Stimulated activated CD8-positive, alpha-beta memory T cell treated with anti-CD3 and anti-CD28 coated beads, Interleukin-4, amount 100 ng/mL, for 4 hours (primary cell): Measurements from ENCODE around the gene THSD4.

Experiments used
- DNase-seq, 2 donors: peaks; one replicate each; pipeline ENCODE4 v3.0.0-alpha.2; 2020; ENCODE audit warnings: low read depth in 2 of 2, low spot score in 1 of 2

Gene THSD4

DNA sequence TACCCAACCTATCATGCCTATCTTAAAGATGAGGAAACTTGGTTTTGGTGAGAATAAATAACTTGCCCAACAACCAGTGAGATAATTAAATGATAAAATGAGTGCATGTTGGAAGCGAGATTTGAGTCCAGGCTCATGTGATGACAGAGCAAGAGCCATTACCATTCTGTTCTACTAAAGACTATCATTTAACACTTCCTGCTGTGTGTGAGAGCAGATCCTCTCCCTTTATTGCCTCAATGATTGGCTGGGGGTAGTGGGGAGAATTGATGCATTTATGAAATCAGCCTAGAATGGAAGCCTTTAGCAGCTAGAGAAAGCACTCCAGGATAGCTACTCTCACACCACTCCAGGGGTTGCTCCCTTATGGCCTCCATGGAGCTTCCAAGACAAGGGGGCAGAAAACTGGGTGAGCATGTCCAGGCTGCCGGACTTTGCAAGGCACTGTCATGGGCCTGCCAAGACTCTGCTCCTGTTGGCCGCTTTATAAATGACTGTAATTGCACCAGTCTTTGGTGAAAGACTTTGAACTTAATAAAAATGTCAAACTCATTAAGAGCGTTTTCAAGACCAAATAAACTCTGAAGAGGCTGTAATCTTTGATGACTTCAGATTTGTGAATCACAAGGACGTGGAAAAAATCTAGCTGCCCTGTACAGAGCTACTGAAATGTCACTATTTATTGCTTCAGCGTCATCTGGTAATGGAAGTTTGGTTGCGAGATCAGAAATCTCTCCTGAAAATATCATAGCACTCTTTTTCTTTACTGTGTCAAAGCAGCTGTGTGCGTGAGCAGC lies 486.0 kb downstream of the THSD4 start:
- no peak for DNase-seq

DNA sequence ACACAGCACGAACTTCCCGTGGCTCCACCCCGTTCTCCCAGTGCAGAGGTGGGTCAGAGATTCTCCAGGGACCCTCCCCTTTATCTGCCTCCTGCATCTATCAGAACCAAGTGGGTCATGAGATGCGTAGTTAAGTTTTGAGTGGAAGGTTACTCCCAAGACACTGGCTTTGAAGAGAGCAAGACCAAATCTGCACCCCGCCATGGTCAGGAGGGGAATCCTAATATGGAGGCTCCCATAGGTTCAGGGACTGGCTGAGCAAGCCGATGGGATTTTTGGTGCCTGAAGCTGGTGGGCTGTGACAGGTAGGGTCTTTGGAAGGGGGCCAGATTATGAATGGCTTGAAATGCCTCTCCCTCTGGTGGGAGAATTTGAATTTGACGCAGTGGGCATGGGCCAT lies 488.1 kb downstream of the THSD4 start:
- DNase-seq, result no peak

DNA sequence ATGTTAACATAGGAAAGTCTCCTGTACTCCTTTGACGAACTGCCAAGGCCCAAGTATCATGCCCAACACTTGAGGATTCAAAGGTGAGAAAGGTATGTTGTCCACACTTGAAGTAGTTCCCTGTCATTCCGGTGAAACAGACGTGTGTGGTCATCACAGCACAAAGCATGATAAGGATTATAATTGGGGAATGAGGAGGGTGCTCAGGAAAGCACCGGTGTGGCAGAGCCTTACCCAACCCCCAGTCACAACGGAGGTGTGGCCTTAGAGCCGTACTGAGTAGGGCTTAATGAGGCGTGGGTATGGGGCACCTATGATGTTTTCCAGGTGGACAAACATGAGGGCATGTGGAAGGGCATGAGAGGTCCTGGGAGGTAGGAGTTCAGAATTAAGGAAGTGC lies 492.1 kb downstream of the THSD4 start:
- no peak for DNase-seq

DNA sequence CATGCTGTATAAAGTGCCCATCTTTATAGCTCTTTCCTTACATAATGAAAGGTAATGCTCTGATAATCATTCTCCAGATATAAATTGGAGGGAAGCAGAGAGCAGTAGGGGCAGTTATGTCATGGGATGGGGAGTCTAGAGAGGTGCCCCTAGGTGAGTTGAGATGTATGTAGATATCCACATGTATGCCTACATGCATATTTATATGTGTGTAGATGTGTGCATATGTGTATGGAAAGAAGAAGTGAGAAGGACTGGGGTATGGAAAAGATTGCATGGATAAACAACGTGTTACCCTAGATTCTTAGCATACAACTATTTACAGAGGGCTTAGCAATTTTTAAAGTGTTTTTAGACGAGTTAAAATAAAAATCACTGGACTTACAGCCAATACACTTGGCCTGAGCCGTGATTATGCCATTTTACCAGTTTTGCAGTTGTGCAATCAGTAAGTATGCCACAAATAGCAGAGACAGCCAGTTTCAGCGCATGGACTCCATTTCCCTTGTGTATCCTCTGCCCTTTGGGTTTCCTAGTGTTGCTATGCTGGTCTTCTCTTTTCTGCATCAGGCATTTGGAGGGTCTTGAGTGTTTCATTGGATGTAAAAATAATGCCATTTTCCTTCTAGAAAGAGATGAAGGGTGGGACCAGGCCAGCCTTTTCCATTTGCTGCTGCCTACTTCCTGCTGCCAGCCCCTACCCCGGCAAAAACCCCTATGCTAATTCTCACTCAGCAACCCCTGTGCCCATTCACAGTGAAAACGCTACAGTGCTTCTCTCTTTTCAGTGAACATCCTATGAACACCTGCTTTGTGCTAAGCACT lies 495.7 kb downstream of the THSD4 start:
- DNase-seq, result no peak

DNA sequence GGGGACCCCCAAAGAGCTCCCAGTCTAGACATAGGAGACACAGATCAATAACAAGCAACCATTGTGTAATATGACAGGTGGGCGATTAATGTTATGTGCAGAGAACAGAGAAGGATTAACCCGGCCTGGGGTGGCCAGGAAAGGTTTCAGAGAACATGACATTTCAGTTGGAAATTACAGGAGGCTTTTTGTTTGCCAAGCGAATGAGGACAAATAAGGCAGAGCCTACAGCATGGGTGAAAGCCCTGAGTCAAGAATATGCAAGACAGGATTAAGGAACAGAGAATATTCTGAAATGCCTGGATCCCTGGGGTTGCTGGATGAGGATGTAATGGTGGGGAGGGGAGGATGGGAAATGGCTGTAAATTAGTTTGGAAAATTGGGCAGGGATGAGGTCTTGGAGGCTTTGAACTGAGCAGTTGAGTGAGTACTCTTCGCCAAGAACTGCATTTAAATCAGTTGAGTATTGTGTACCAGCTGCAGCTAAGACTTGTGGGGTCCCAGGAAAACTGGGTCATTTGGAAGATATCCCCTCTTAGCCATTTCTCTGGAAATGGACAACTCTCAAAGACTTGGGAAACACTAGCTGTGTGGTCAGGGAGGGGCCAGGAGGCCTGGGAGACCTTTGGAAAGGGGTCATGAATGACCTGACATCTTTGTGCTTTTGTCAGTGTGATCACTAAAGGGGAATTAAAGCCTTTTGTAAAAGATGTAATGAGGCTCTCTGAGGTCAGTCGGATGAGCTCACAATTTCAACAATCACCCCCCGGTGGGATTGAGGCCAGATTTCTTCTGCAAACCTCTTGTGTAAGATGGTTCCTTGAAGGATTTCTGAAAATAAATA lies 496.5 kb downstream of the THSD4 start:
- DNase-seq, result no peak

DNA sequence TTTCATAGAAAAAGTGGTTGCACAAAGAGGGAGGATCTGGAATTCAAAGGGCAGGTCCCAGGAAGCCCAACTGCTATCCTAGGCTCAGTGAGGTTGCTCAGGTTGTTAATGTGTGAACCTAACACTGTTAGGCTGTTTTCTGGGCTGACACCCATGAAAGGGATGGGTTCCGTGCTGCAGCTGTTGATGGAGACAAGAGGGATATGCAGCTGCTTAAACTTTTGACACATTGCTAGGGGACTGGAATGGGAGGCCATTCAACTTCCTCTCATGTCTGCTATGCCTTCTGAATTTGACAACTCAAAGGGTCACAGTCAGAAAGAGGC lies 497.1 kb downstream of the THSD4 start:
- DNase-seq, result no peak

DNA sequence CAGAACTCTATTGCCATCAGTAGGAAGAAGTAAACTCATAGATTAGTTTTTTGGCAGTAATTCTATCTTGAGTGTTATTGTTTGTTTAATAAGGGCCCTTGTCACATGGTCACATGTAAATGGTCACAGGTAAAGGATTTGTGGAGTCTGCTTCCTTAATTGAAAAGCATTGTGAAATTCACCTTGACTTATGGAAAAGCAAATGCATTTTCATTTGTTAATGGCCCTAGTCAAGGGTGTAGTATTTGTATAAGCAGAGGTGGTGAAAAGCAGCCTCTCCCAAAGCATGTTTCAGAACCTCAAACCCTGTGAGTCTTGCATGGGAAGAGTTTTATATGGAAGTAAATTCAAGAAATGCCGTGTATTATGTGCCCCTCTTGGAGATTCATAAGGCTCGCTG lies 497.6 kb downstream of the THSD4 start:
- no peak for DNase-seq

DNA sequence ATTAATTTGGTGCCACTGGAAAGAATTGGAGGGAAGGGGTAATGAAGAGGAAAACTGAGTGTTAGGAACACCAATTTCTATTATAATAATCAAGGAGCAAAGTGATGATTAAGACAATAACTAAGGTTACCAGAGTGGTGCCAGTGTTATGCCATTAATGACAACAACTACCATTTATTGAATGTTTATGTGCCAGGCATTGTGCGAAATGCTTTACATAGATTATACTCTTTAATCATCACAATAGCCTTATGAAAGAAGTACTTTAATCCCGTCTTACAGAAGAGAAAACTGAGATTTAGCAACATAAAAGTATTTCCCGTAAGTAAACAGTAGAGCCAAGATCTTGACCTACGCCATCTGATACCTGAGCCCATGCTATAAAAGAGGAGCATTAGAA lies 507.8 kb downstream of the THSD4 start:
- DNase-seq, result no peak

DNA sequence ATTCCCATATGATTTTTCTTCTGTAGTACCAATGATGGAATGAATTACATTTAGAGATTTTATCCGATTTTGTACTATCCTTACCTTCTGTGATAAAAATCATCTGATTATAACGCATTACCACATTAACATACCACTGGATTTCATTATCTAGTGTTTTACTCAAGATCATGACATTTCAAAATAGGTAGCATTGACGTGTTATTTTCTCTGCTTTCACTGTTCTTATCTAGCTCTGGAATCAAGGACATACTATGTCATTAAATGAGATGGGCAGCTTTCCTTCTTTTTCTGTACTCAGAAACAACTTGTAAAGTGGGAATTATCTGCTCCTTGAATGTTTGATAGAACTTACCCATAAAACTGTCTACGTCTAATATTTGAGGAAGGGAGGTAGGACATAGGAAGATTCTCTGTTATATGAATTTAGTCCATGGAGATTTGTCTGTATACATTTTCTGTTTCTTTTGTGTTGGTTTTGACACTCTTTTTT lies 511.4 kb downstream of the THSD4 start:
- no peak for DNase-seq

DNA sequence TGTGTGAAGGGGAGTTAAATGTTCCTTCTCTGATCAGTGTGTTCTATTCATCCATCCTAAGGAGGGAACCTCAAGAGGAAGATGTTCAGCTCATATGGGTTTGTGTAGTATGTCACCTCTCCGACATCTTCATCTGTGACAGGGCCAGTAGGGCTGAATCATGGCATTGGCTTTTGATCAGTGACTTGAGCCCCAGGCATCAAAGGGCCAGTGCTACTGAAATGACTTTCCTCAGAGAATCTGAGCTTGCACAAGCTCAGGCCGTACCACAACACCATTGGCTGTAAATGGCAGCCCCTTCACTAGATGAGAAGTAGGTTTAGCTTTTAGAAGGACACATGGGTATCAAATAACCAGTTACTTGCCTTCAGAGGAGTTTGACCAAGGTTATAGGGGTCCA lies 511.9 kb downstream of the THSD4 start:
- no peak for DNase-seq

DNA sequence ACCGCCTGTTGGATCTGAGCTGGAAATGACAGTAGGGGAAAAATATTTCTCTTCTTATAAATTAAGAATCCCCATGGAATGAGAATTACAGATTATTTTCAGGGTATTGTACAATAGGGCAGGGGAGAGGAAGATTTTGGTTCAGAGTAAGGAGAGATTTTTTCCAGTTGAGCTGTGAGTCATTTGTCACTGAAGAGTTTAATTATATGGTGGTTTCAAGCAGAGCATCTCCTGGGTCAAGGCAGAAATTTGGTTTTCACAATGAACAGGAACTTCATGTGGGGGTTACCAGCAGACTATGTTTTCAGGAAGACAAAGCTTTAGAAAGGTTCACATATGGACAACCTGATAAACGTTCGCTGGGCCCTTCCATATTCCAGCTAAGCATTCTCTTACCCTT lies 512.3 kb downstream of the THSD4 start:
- DNase-seq, result no peak

DNA sequence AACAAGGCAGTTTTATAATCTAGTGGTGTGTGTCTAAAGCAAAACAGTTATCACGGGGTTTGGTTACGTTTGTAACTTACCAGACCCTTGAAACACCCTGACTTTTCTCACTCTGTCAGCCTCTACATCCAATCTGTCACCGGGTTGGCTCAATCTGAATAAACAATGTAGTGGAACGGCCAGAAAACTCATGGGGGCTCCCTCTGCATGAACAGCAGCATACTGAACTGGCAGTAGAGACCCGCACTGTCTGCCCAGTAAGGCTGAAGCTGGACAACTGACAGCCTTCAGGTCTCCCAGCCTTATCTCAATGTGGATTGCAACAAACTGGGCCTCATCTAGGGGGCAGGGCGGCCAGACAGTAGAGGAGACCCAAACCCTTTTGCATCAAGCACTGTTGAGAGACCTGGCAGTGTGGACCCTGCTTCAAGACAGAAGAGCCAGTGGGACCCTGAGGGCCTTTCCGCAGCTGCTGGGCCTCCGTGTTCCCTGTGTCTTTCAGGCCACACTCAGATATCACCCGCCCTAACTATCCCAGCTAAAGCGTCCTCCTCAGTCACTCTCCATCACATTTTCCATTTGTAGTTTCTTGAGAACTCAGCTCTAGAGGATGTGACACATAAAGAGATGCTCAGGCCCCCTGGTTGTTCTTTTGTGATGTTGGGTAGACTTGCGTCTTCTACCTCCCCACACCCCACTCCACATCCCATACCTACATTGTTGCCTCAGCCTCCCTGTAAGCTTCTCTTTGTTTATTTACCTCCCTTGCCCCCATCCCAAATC lies 513.9 kb downstream of the THSD4 start:
- DNase-seq, result no peak

DNA sequence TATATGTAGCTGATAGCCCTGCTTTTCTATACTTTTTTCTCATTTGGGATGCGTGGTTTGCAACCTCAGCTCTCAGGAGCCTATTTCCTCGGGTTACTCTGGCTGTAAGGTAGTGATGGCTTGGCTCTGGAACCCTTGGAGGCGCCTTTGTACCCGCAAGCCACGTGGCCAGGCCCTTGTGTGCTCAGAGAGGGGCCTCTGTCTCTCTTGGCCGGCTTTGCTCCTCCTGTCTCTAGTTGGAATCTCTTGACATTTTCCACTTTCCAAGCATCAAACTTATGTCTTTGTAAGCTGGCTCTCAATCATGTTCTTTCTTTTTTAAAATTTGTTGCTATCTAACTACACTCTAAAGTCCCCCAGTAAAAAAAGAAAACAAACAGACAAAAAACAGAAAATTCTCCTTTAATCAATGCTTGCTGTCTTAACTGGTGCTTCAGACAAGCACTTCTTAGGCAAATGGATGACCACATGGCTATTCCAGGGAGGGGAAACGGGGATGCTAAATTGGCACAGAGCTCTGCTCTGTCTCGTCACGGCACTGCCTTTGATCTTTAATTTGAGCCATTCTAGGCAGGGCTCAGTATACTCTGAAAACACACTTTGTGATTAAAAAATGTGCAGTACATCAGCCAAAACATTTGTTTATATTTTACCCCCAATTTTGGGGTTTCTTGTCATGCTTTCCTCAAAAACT lies 514.7 kb downstream of the THSD4 start:
- no peak for DNase-seq

DNA sequence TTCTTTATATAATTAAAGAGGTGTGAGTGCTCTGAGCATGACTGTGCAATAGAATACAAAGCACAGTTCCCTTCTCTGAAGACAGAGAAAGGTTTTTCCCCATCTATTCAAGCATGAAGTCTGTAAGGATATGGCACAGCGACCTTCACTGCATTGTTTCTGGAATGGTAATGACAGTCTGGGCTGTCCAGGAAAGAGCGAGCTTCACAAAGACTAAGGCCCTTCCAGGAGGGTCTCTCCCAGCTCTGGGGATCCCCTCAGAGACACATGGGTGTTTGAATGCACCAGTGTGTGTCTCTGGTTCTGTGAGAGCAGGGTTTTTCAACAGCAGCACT lies 515.2 kb downstream of the THSD4 start:
- DNase-seq, result no peak

DNA sequence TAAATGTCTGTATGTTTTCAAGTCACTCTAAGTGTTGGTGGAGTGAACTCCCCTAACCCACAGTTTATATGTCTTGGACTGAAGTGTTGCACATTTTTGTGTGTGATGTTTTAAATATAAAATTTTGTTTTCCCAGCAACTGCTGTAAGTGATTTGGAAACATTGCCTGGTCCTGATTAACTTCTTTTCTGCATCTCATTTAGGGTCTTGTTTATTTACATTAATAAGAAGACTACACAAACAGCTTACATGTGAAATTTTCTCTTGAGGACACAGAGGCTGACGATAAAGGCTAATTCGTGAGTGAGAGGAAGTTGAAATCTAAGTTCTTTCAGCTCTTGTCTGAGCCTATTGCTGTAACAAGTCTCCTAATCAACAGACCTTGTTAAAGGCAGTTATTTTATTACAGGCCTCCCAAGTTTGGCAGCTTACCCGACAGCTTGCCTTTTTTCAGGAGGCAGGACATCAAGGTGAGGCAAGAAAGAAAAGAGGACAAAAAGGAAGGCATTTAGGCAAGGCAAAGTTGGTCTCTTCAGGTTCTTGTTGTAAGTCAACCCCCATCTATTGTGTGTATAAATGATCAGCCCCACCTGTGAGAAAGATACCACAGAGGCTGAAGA lies 517.4 kb downstream of the THSD4 start:
- no peak for DNase-seq

DNA sequence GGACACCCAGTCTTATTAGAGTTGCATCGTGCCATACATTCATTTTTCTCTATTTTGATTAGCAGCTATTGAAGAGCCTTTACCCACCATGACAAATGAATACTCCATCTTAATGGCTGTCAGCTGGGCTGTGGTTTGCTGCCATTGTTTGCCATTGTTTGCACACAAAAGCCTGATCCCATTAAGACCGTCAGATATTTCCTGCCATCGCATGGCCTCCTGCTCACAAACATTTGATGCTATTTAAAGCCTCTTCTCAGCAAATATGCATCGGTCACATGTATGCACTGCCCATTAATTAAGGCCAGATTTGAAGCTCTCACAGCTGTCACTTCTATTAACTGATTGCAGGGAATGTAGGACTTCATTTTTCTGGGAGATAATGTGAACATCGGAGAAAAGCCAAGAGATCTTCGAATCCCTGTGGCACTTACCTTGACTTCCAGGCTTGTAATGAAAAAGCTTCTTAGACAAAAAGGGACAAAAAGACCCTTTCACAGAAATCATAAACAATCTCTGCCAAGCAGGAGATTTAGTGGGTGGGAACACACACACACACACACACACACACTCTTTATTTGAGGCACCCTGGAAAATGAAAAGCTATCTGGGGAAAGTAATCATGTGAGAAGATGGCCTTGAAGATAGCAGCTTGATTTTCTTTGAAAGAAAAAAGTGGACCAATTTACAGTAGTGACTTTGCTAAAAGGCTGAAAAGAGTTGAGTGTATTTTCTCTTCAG lies 519.7 kb downstream of the THSD4 start:
- DNase-seq, result no peak

DNA sequence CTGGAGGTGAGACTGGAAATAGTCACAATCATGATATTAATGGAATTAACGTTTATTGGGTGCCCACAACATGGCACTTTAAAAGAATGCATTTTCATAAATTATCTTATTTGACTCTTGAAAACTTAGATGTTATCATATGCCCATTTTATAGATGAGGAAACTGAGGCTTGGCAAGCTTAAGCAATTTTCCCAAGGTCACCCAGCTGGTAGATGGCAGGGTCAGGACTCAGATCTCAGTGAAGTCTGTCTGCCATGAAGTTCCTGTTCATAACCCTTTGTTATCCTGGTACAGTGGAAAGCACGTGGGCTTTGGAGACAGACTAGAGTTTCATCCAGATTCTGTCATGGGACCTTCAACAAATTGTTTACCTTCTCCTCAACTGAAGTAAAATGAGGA lies 520.5 kb downstream of the THSD4 start:
- DNase-seq, result no peak

DNA sequence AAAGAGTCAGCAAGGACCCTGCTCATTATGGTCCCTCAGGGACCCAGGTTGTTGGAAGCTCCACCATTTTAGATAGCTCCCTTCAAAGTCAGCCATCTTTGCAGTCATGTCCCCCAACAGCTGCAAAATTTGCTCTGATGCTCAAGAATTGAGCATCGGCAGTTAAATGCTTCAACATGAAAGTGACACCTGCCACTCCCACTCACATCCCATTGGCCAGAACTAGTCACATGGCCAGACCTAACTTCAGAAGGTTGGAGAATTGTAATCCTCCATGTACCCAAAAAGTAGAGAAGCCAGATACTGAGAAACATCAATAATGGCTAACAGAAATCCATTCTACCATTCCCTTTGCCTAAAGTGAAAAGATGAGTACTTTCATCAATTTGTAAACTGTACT lies 523.6 kb downstream of the THSD4 start:
- DNase-seq, result no peak

DNA sequence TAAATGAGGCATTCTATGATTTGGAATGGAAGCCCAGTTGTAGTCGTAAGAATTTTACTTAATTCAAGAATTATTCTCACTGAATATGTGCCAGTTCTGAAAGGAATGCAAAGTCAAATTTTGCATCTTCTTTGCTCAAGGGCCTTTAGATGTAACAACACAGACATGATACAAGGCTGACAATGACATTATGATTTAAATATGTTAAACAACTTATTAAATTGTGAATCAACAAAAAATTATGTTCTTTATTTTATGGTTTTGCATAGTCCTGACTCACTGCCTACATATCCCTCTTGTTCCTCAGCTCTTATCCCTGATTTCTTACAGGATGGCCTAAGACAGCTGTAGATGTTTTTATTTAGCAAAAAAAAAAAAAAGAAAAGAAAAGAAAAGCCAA lies 524.2 kb downstream of the THSD4 start:
- DNase-seq, result no peak
